Stomach (tissue), 4 donors: ENCODE data around the gene CACNA1I.

Experiments
- CTCF ChIP-seq, 7 experiments: fragments of 450-650 bp in 4 of 7; fragments of 200-600 bp in 3 of 7; sonication (generic) in 3 of 7; IDR thresholded peaks; one replicate each; pipeline ENCODE4 v1.5.1; 2016 to 2019; ENCODE audit warnings: antibody characterized with exemption in 7 of 7, control low read depth in 2 of 7, mild to moderate bottlenecking in 1 of 7
- EP300 ChIP-seq: sonication (generic); formaldehyde crosslinking; IDR thresholded peaks from one replicate; pipeline ENCODE4 v1.6.1; 2017; ENCODE audit warnings: antibody characterized with exemption
- POLR2A ChIP-seq, 4 donors: fragments of 450-650 bp; IDR thresholded peaks; one replicate each; pipeline ENCODE4 v1.6.1; 2016; ENCODE audit warnings: antibody characterized with exemption in 4 of 4, control low read depth in 2 of 4, mild to moderate bottlenecking in 1 of 4, moderate library complexity in 1 of 4
- POLR2AphosphoS5 ChIP-seq, 3 donors: sonication (generic); formaldehyde crosslinking; IDR thresholded peaks; one replicate each; pipeline ENCODE4 v1.6.1; 2016; ENCODE audit warnings: antibody characterized with exemption in 3 of 3

- TF ChIP-seq POLR2AphosphoS5 (IDR thresholded peaks at IDR 0.05) (no peak), CTCF (IDR thresholded peaks at IDR 0.05) (no peak), EP300 (no peak), POLR2A (IDR thresholded peaks at IDR 0.05) (no peak)
Observed at GRCh38 chr22:39718206-39718605, 147.7 kb downstream of the CACNA1I start.
